IMR-90 (cell line): ENCODE data around the gene TMEM9. TPM values are rescaled to one million over a fixed set of nuclear protein-coding genes. Genes with fewer than 3 reads are reported as not detected.

Experiments
- ATAC-seq: fragments of 200-7000 bp; cut with Tn5 transposase; 2 replicates; pipeline ENCODE4 v1.9.1; 2020; ENCODE audit warnings: low read depth, mild to moderate bottlenecking, moderate library complexity
- BruUV-seq: library from RNA; stranded (reverse); fragments of 400-500 nt; replicated peaks from 2 replicates; lab custom pipeline; 2021; lab: Mats Ljungman, UMichigan
- CTCF ChIA-PET: fragments of 300-600 bp; formaldehyde crosslinking; extraction: SDS; loops from one replicate; lab custom pipeline; 2021; ENCODE audit warnings: antibody characterized with exemption; lab: Yijun Ruan, JAX
- POLR2A ChIA-PET: fragments of 300-600 bp; sonication (Branson Sonifier 250); formaldehyde crosslinking; loops from one replicate; lab custom pipeline; 2022; ENCODE audit warnings: antibody characterized with exemption; ENCODE audit not compliant: unreplicated experiment; lab: Charles Lee
- DNase-seq: peaks from one replicate; pipeline ENCODE4 v3.0.0; 2013
- H2AFZ ChIP-seq: replicated peaks from 2 replicates; pipeline ENCODE3; 2013; ENCODE audit warnings: low read length, mild to moderate bottlenecking; ENCODE audit not compliant: poor library complexity
- H2AK5ac ChIP-seq: 2 replicates; pipeline ENCODE4 v1.6.1; 2013; ENCODE audit warnings: low read depth, low read length, inconsistent platforms
- H2AK9ac ChIP-seq: replicated peaks from 2 replicates; pipeline ENCODE3; 2013; ENCODE audit warnings: mild to moderate bottlenecking, low read depth, low read length, moderate library complexity; ENCODE audit not compliant: poor library complexity
- H2BK120ac ChIP-seq: 2 replicates; pipeline ENCODE4 v1.6.1; 2013; ENCODE audit warnings: low read depth, low read length, inconsistent platforms
- H2BK15ac ChIP-seq: 3 replicates; pipeline ENCODE4 v1.6.1; 2013; ENCODE audit warnings: low read depth, low read length, inconsistent platforms
- H2BK20ac ChIP-seq: 2 replicates; pipeline ENCODE4 v1.6.1; 2013; ENCODE audit warnings: low read depth, mild to moderate bottlenecking, inconsistent platforms, low read length, moderate library complexity
- H2BK5ac ChIP-seq: 2 replicates; pipeline ENCODE4 v1.6.1; 2013; ENCODE audit warnings: mild to moderate bottlenecking, low read depth, low read length, inconsistent platforms; ENCODE audit not compliant: poor library complexity, severe bottlenecking
- H3K14ac ChIP-seq: replicated peaks from 2 replicates; pipeline ENCODE4 v1.6.1; 2013; ENCODE audit warnings: low read depth, low read length, inconsistent platforms
- H3K18ac ChIP-seq: 2 replicates; pipeline ENCODE4 v1.6.1; 2013; ENCODE audit warnings: low read depth, low read length, control low read depth
- H3K23ac ChIP-seq: 2 replicates; pipeline ENCODE4 v1.6.1; 2013; ENCODE audit warnings: low read depth, low read length, inconsistent platforms
- H3K27ac ChIP-seq: 2 replicates; pipeline ENCODE4 v1.5.1; 2013; ENCODE audit warnings: mild to moderate bottlenecking, control low read depth, low read length; ENCODE audit not compliant: insufficient read depth
- H3K27me3 ChIP-seq: 2 replicates; pipeline ENCODE4 v1.6.1; 2013; ENCODE audit warnings: low read length; ENCODE audit not compliant: control insufficient read depth, insufficient read depth
- H3K36me3 ChIP-seq: 2 replicates; pipeline ENCODE4 v1.6.1; 2013; ENCODE audit warnings: low read length, mixed read lengths; ENCODE audit not compliant: control insufficient read depth, insufficient read depth
- H3K4ac ChIP-seq: 2 replicates; pipeline ENCODE4 v1.6.1; 2013; ENCODE audit warnings: low read depth, low read length, inconsistent platforms
- H3K4me1 ChIP-seq: 2 replicates; pipeline ENCODE4 v1.6.1; 2013; ENCODE audit warnings: low read length, mixed read lengths; ENCODE audit not compliant: control insufficient read depth, insufficient read depth
- H3K4me2 ChIP-seq: 2 replicates; pipeline ENCODE4 v1.6.1; 2013; ENCODE audit warnings: low read depth, mild to moderate bottlenecking, control low read depth, low read length, moderate library complexity
- H3K4me3 ChIP-seq: 2 replicates; pipeline ENCODE4 v1.5.1; 2013; ENCODE audit warnings: low read depth, mild to moderate bottlenecking, control low read depth, low read length, moderate library complexity; ENCODE audit not compliant: insufficient read depth
- H3K56ac ChIP-seq: 2 replicates; pipeline ENCODE4 v1.6.1; 2013; ENCODE audit warnings: low read length, inconsistent platforms; ENCODE audit not compliant: insufficient read depth; ENCODE audit errors: extremely low read depth
- H3K79me1 ChIP-seq, 2 experiments: 2 replicates each; pipeline ENCODE4 v1.6.1; 2013; ENCODE audit warnings: low read length in 2 of 2, inconsistent platforms in 1 of 2, low read depth in 1 of 2
- H3K9ac ChIP-seq: 2 replicates; pipeline ENCODE4 v1.6.1; 2013; ENCODE audit warnings: low read depth, low read length, control low read depth
- H3K9me1 ChIP-seq: 2 replicates; pipeline ENCODE4 v1.6.1; 2013; ENCODE audit warnings: low read length, inconsistent platforms; ENCODE audit not compliant: insufficient read depth
- H3K9me3 ChIP-seq: 2 replicates; pipeline ENCODE4 v1.6.1; 2013; ENCODE audit warnings: low read length; ENCODE audit not compliant: control insufficient read depth, insufficient read depth
- H4K20me1 ChIP-seq: 2 replicates; pipeline ENCODE4 v1.6.1; 2013; ENCODE audit warnings: low read length, inconsistent platforms; ENCODE audit not compliant: insufficient read depth
- H4K5ac ChIP-seq: 2 replicates; pipeline ENCODE4 v1.6.1; 2013; ENCODE audit warnings: mild to moderate bottlenecking, low read depth, low read length, control low read depth
- H4K8ac ChIP-seq, 2 experiments: 2 replicates each; pipeline ENCODE4 v1.6.1; 2013; ENCODE audit warnings: low read depth in 2 of 2, low read length in 2 of 2, control low read depth in 1 of 2, inconsistent platforms in 1 of 2
- H4K91ac ChIP-seq: 2 replicates; pipeline ENCODE4 v1.6.1; 2013; ENCODE audit warnings: low read depth, low read length, inconsistent platforms; ENCODE audit not compliant: insufficient read depth
- BHLHE40 ChIP-seq: fragments of 150-350 bp; IDR thresholded peaks from 2 replicates; pipeline ENCODE4 v1.6.1; 2016; ENCODE audit warnings: mild to moderate bottlenecking, low read depth, low read length
- CEBPB ChIP-seq: IDR thresholded peaks from 2 replicates; pipeline ENCODE4 v1.6.1; 2012; ENCODE audit warnings: low read depth, low read length, improper control_type of control experiment
- CHD1 ChIP-seq: IDR thresholded peaks from 2 replicates; pipeline ENCODE4 v1.6.1; 2012; ENCODE audit warnings: low read depth, low read length, improper control_type of control experiment
- FOS ChIP-seq: fragments of 150-350 bp; IDR thresholded peaks from 2 replicates; pipeline ENCODE4 v1.6.1; 2016; ENCODE audit warnings: low read depth, low read length
- MAFK ChIP-seq: IDR thresholded peaks from 2 replicates; pipeline ENCODE4 v1.6.1; 2012; ENCODE audit warnings: low read depth, low read length, improper control_type of control experiment
- MAZ ChIP-seq: IDR thresholded peaks from 2 replicates; pipeline ENCODE4 v1.6.1; 2012; ENCODE audit warnings: low read depth, mild to moderate bottlenecking, low read length, improper control_type of control experiment, moderate library complexity, borderline replicate concordance
- MXI1 ChIP-seq: IDR thresholded peaks from 2 replicates; pipeline ENCODE4 v1.6.1; 2012; ENCODE audit warnings: low read depth, mild to moderate bottlenecking, low read length, moderate library complexity, borderline replicate concordance
- NFE2L2 ChIP-seq: fragments of 150-350 bp; IDR thresholded peaks from 2 replicates; pipeline ENCODE4 v1.6.1; 2016; ENCODE audit warnings: low read depth, mild to moderate bottlenecking, low read length
- POLR2A ChIP-seq: IDR thresholded peaks from 2 replicates; pipeline ENCODE4 v1.6.1; 2012; ENCODE audit warnings: mild to moderate bottlenecking, low read depth, low read length
- RAD21 ChIP-seq: IDR thresholded peaks from 2 replicates; pipeline ENCODE4 v1.6.1; 2012; ENCODE audit warnings: low read length, improper control_type of control experiment
- RCOR1 ChIP-seq: IDR thresholded peaks from 2 replicates; pipeline ENCODE4 v1.6.1; 2012; ENCODE audit warnings: mild to moderate bottlenecking, low read length, improper control_type of control experiment; ENCODE audit not compliant: insufficient replicate concordance
- RFX5 ChIP-seq: IDR thresholded peaks from 2 replicates; pipeline ENCODE4 v1.8.0; 2012; ENCODE audit warnings: low read depth, mild to moderate bottlenecking, low read length, moderate library complexity
- SMC3 ChIP-seq: fragments of 150-350 bp; IDR thresholded peaks from 2 replicates; pipeline ENCODE4 v1.6.1; 2016; ENCODE audit warnings: low read depth, mild to moderate bottlenecking, antibody characterized with exemption, low read length, moderate library complexity
- WGBS, 2 experiments: methylation state at CpG; one replicate each; pipeline versions ENCODE4 v1.1.5 to v1.1.7; 2013; ENCODE audit warnings: missing lambda C conversion rate in 2 of 2; ENCODE audit not compliant: insufficient read length in 1 of 2; ENCODE audit errors: extremely low coverage in 2 of 2; 5-methylcytosine and 5-hydroxymethylcytosine counted together
- dilution Hi-C: fragments of 300-500 bp; cut with HindIII; formaldehyde crosslinking; loops from one replicate; pipeline ENCODE4 v1.14.3; 2018; ENCODE audit warnings: low sequenced_read_pairs; ENCODE audit not compliant: unreplicated experiment
- in situ Hi-C: fragments of 300-500 bp; cut with MboI; formaldehyde crosslinking; loops from 3 replicates; pipeline ENCODE4 v1.14.3; 2019; ENCODE audit warnings: low sequenced_read_pairs, inconsistent platforms, mixed read lengths
- intact Hi-C: fragments of 100-400 bp; cut with micrococcal nuclease; formaldehyde crosslinking; loops from 2 replicates; pipeline ENCODE4 v1.10.0; 2022
- polyA plus RNA-seq, 3 experiments: library from polyadenylated mRNA; depleted of rRNA; stranded (reverse); fragments of >200 nt; gene quantifications; 2 replicates each; pipeline ENCODE4 v1.2.3, GENCODE V29; 2012; ENCODE audit warnings: low replicate concordance in 1 of 3
- total RNA-seq: library from RNA; depleted of rRNA; stranded (reverse); fragments of >200 nt; gene quantifications from 2 replicates; pipeline ENCODE4 v1.2.3, GENCODE V29; 2012
- TF ChIP-seq, protein P1 (sequence below): fragments of 150-350 bp; IDR thresholded peaks from 2 replicates; pipeline ENCODE4 v1.6.1; 2017; ENCODE audit warnings: mild to moderate bottlenecking, antibody characterized with exemption, low read length, low read depth
- TF ChIP-seq, protein P2 (sequence below): fragments of 150-350 bp; IDR thresholded peaks from 2 replicates; pipeline ENCODE4 v1.6.1; 2016; ENCODE audit warnings: low read depth, mild to moderate bottlenecking, low read length, moderate library complexity, borderline replicate concordance
- TF ChIP-seq, protein P3 (sequence below): conservative IDR thresholded peaks from 2 replicates; pipeline ENCODE4 v1.5.1; 2012; ENCODE audit warnings: mild to moderate bottlenecking, low read depth, low read length, improper control_type of control experiment

TMEM9 gene
- total and polyA plus RNA-seq, 2 of the 4 experiments (the other 2 are of a cell fraction), result 76.7 to 107 TPM

DNA sequence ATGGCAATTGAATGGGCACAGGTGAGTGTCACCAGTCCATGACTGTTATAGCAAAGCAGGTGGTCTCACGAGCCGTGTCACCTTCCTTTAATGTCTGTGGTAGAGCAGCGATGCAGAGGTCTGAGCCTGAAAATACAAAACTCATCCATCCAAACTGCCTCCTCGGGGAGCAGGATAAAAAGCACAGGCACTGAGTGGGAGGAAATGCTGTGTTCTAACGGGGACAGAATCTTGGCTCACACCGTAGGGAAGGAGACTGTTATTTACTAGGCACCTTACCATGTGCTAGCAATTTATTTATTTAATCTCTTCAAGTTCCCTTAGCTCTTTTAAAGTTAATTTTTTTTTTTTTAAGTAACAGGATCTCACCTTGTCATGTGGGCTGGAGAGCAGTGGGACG is 28.5 kb downstream of the TMEM9 start:
- Histone ChIP-seq H3K4me1 (peaks cover 2% of the 10 kb centered on the region; the same call in 1 of the 2 replicates), H2AFZ (no peak overlapping the region), H4K5ac (no peak overlapping the region), H2BK20ac (no peak overlapping the region), H3K9me3 (no peaks in the 10 kb centered on the region), H3K9ac (no peak overlapping the region), H3K27ac (no peak overlapping the region), H4K8ac (no peak overlapping the region), H2BK5ac (no peak overlapping the region), H4K91ac (no peak overlapping the region), H3K36me3 (no peaks in the 10 kb centered on the region), H3K79me1 (no peaks in the 10 kb centered on the region), H3K56ac (no peak overlapping the region), H2BK120ac (no peak overlapping the region), H3K9me1 (0 out of 2 replicates have a peak, but pooled peaks cover 2% of the 10 kb centered on the region), H3K14ac (no peak overlapping the region), H3K23ac (no peak overlapping the region), H2AK9ac (no peak overlapping the region), H4K20me1 (no peaks in the 10 kb centered on the region), H2BK15ac (no peak overlapping the region), H3K4me2 (no peak overlapping the region), H3K27me3 (peaks cover 48% of the 10 kb centered on the region), H3K4me3 (no peak overlapping the region), H3K18ac (no peak overlapping the region), H2AK5ac (no peak overlapping the region), H3K4ac (no peak overlapping the region)
- dilution Hi-C loops, result no loop called here
- in situ Hi-C loops, result no loop called here
- no peak for TF ChIP-seq POLR2A
- TF ChIP-seq, protein P1, sequence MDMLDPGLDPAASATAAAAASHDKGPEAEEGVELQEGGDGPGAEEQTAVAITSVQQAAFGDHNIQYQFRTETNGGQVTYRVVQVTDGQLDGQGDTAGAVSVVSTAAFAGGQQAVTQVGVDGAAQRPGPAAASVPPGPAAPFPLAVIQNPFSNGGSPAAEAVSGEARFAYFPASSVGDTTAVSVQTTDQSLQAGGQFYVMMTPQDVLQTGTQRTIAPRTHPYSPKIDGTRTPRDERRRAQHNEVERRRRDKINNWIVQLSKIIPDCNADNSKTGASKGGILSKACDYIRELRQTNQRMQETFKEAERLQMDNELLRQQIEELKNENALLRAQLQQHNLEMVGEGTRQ, result no peak
- TF ChIP-seq RAD21, result no peak
- no peak for TF ChIP-seq RCOR1
- no peak for TF ChIP-seq NFE2L2
- TF ChIP-seq RFX5, result no peak
- no peak for TF ChIP-seq CEBPB
- TF ChIP-seq, protein P2, sequence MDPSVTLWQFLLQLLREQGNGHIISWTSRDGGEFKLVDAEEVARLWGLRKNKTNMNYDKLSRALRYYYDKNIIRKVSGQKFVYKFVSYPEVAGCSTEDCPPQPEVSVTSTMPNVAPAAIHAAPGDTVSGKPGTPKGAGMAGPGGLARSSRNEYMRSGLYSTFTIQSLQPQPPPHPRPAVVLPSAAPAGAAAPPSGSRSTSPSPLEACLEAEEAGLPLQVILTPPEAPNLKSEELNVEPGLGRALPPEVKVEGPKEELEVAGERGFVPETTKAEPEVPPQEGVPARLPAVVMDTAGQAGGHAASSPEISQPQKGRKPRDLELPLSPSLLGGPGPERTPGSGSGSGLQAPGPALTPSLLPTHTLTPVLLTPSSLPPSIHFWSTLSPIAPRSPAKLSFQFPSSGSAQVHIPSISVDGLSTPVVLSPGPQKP, result no peak
- no peak for TF ChIP-seq BHLHE40
- TF ChIP-seq MAZ, result no peak
- no peak for TF ChIP-seq SMC3
- no peak for TF ChIP-seq MAFK
- no peak for TF ChIP-seq FOS
- no peak for TF ChIP-seq CHD1
- TF ChIP-seq, protein P3, sequence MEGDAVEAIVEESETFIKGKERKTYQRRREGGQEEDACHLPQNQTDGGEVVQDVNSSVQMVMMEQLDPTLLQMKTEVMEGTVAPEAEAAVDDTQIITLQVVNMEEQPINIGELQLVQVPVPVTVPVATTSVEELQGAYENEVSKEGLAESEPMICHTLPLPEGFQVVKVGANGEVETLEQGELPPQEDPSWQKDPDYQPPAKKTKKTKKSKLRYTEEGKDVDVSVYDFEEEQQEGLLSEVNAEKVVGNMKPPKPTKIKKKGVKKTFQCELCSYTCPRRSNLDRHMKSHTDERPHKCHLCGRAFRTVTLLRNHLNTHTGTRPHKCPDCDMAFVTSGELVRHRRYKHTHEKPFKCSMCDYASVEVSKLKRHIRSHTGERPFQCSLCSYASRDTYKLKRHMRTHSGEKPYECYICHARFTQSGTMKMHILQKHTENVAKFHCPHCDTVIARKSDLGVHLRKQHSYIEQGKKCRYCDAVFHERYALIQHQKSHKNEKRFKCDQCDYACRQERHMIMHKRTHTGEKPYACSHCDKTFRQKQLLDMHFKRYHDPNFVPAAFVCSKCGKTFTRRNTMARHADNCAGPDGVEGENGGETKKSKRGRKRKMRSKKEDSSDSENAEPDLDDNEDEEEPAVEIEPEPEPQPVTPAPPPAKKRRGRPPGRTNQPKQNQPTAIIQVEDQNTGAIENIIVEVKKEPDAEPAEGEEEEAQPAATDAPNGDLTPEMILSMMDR, result no peak
- TF ChIP-seq MXI1, result no peak
- BruUV-seq, result no TSS peak
- ATAC-seq (no peak), DNase-seq (no peak)
- WGBS, 2 experiments, result no CpG with 5 or more reads among the region's 7 CpGs
- ChIA-PET CTCF (interaction anchor here (0.6 kb wide), 1 partner anchor 11 kb away, joined by 3 read pairs; no protein-coding TSS in a partner anchor), POLR2A (no interaction called here)
- intact Hi-C loops, result no loop called here
